GM23338 (cell line): Measurements from ENCODE around the gene ZBTB49. TPM values are rescaled to one million over a fixed set of nuclear protein-coding genes. Genes with fewer than 3 reads are reported as not detected.

Experiments used
- ATAC-seq: fragments of 200-7000 bp; cut with Tn5 transposase; 3 replicates; pipeline ENCODE4 v1.9.1; 2020
- DNase-seq: peaks from one replicate; pipeline ENCODE4 v3.0.0-alpha.2; 2015; ENCODE audit warnings: low spot score
- H2AFZ ChIP-seq: fragments of 200-600 bp; sonication (generic); 2 replicates; pipeline ENCODE4 v1.8.0; 2016; ENCODE audit warnings: antibody characterized with exemption, mild to moderate bottlenecking, moderate library complexity
- H3F3A ChIP-seq: fragments of 200-600 bp; sonication (generic); replicated peaks from 2 replicates; pipeline ENCODE4 v1.8.0; 2017; ENCODE audit warnings: antibody characterized with exemption, mixed run types, low read depth
- H3K27ac ChIP-seq: fragments of 200-600 bp; sonication (generic); 2 replicates; pipeline ENCODE4 v1.6.1; 2016; ENCODE audit warnings: low read depth
- H3K27me3 ChIP-seq: fragments of 200-600 bp; sonication (generic); 2 replicates; pipeline ENCODE4 v1.8.0; 2016; ENCODE audit warnings: mild to moderate bottlenecking, mixed run types, moderate library complexity; ENCODE audit not compliant: insufficient read depth
- H3K36me3 ChIP-seq: fragments of 200-600 bp; sonication (generic); 2 replicates; pipeline ENCODE4 v1.8.0; 2016; ENCODE audit warnings: mild to moderate bottlenecking; ENCODE audit not compliant: insufficient read depth
- H3K4me1 ChIP-seq: fragments of 200-600 bp; sonication (generic); 2 replicates; pipeline ENCODE4 v1.8.0; 2016; ENCODE audit warnings: mild to moderate bottlenecking, moderate library complexity; ENCODE audit not compliant: insufficient read depth
- H3K4me2 ChIP-seq: fragments of 200-600 bp; sonication (generic); 2 replicates; pipeline ENCODE4 v1.7.1; 2017; ENCODE audit warnings: mixed run types
- H3K4me3 ChIP-seq: fragments of 200-600 bp; sonication (generic); 2 replicates; pipeline ENCODE4 v1.6.1; 2016; ENCODE audit warnings: mixed run types
- H3K79me2 ChIP-seq: fragments of 200-600 bp; sonication (generic); replicated peaks from 2 replicates; pipeline ENCODE4 v1.8.0; 2017; ENCODE audit warnings: mild to moderate bottlenecking; ENCODE audit not compliant: insufficient read depth
- H3K9me2 ChIP-seq: fragments of 200-600 bp; sonication (generic); 2 replicates; pipeline ENCODE4 v1.8.0; 2017; ENCODE audit not compliant: insufficient read depth
- H4K20me1 ChIP-seq: fragments of 200-600 bp; sonication (generic); replicated peaks from 2 replicates; pipeline ENCODE4 v1.8.0; 2017; ENCODE audit warnings: mild to moderate bottlenecking; ENCODE audit not compliant: insufficient read depth
- H3K27ac Mint-ChIP-seq: 2 replicates; pipeline ENCODE4 v1.8.0; 2020; ENCODE audit warnings: inconsistent platforms, mild to moderate bottlenecking, moderate library complexity, mixed read lengths
- H3K27me3 Mint-ChIP-seq: 3 replicates; pipeline ENCODE4 v1.8.0; 2022; ENCODE audit warnings: low read depth, mild to moderate bottlenecking, moderate library complexity, mixed read lengths, inconsistent platforms; ENCODE audit not compliant: insufficient read depth, poor library complexity
- H3K36me3 Mint-ChIP-seq: 3 replicates; pipeline ENCODE4 v1.8.0; 2021; ENCODE audit warnings: low read depth, mild to moderate bottlenecking, inconsistent platforms, moderate library complexity, mixed read lengths
- H3K4me1 Mint-ChIP-seq: 3 replicates; pipeline ENCODE4 v1.8.0; 2020; ENCODE audit warnings: mild to moderate bottlenecking, inconsistent platforms, mixed read lengths
- H3K4me3 Mint-ChIP-seq: 3 replicates; pipeline ENCODE4 v1.8.0; 2021; ENCODE audit warnings: moderate library complexity, mild to moderate bottlenecking, inconsistent platforms, mixed read lengths
- H3K9me3 Mint-ChIP-seq: 3 replicates; pipeline ENCODE4 v1.8.0; 2020; ENCODE audit warnings: moderate library complexity, mild to moderate bottlenecking, inconsistent platforms, mixed read lengths
- CREB1 ChIP-seq: fragments of 250-450 bp; sonication (Bioruptor Pico); IDR thresholded peaks from 2 replicates; pipeline ENCODE4 v1.5.0; 2020; ENCODE audit warnings: low read depth, mild to moderate bottlenecking, moderate library complexity
- CTCF ChIP-seq, 2 experiments: fragments of 200-600 bp in 1 of 2; sonication (generic) in 1 of 2; conservative IDR thresholded peaks; 2 replicates each; pipeline versions ENCODE4 v1.5.1 to v1.6.1; 2016 to 2017; ENCODE audit warnings: antibody characterized with exemption in 2 of 2, low read depth in 2 of 2, mild to moderate bottlenecking in 2 of 2, moderate library complexity in 1 of 2
- ETS1 ChIP-seq: IDR thresholded peaks from 2 replicates; pipeline ENCODE4 v1.6.1; 2016; ENCODE audit warnings: antibody characterized with exemption
- EZH2 ChIP-seq: fragments of 200-600 bp; sonication (generic); IDR thresholded peaks from one replicate; pipeline ENCODE4 v1.8.0; 2017; ENCODE audit warnings: antibody characterized with exemption, mild to moderate bottlenecking, low read depth; ENCODE audit not compliant: unreplicated experiment
- NANOG ChIP-seq: IDR thresholded peaks from 2 replicates; pipeline ENCODE4 v1.6.1; 2016; ENCODE audit warnings: antibody characterized with exemption, borderline replicate concordance
- REST ChIP-seq: IDR thresholded peaks from one replicate; pipeline ENCODE4 v1.6.1; 2018; ENCODE audit warnings: antibody characterized with exemption; ENCODE audit not compliant: unreplicated experiment
- ZNF331 ChIP-seq: fragments of 250-450 bp; sonication (Bioruptor Pico); IDR thresholded peaks from 2 replicates; pipeline ENCODE4 v1.5.0; 2020; ENCODE audit warnings: low read depth, mild to moderate bottlenecking, moderate library complexity
- polyA plus RNA-seq: library from polyadenylated mRNA; unstranded; fragments of >200 nt; fragmentation: Nextera tagmentation; extraction: Ambion mirVana; gene quantifications from 2 replicates; pipeline ENCODE4 v1.2.1, GENCODE V29; 2016
- total RNA-seq: library from RNA; depleted of rRNA; stranded (reverse); fragments of >200 nt; shearing (Covaris generic); gene quantifications from 2 replicates; pipeline ENCODE4 v1.2.3, GENCODE V29; 2014

The ZBTB49 gene
- total and polyA plus RNA-seq, 2 experiments from 2014 or later: 4.1 to 6.0 TPM

- no peak for TF ChIP-seq CREB1 (CRISPR knock-in tag)
- TF ChIP-seq ZNF331 (CRISPR knock-in tag): no peak
- no peak for TF ChIP-seq REST
- TF ChIP-seq EZH2: no peak
- no peak for TF ChIP-seq CTCF (conservative IDR thresholded peaks at IDR 0.05; ENCODE audit: low read depth in 2 of 2)
Measured at GRCh38 chr4:4328206-4328605, 38.2 kb downstream of the ZBTB49 start (continued).

- Histone ChIP-seq H3K4me1 (0 out of 2 replicates have a peak, but pooled peaks cover 4% of the 10 kb centered on the region), H2AFZ (no peak overlapping the region), H3F3A (0 out of 2 replicates have a peak, but pooled peaks cover 3% of the 10 kb centered on the region), H3K79me2 (no peaks in the 10 kb centered on the region), H3K4me2 (no peak overlapping the region), H3K27ac (no peak overlapping the region), H3K27me3 (no peaks in the 10 kb centered on the region), H3K9me2 (no peaks in the 10 kb centered on the region), H4K20me1 (no peaks in the 10 kb centered on the region), H3K4me3 (no peak overlapping the region), H3K36me3 (no peaks in the 10 kb centered on the region)
- no peak for DNase-seq
- TF ChIP-seq EZH2 (no peak), CTCF (conservative IDR thresholded peaks at IDR 0.05; ENCODE audit: low read depth in 2 of 2) (no peak), ZNF331 (CRISPR knock-in tag) (no peak), CREB1 (CRISPR knock-in tag) (no peak), ETS1 (no peak), NANOG (no peak)
- ATAC-seq: no peak
- H3K9me3 Mint-ChIP-seq: no peaks in the 10 kb centered on the region; the same call in 2 of the 3 replicates
- no peak overlapping the region for H3K4me3 Mint-ChIP-seq
- peaks cover 5% of the 10 kb centered on the region for H3K27me3 Mint-ChIP-seq
- no peaks in the 10 kb centered on the region; the same call in 2 of the 3 replicates for H3K36me3 Mint-ChIP-seq
- no peak overlapping the region for H3K27ac Mint-ChIP-seq
- peaks cover 10% of the 10 kb centered on the region for H3K4me1 Mint-ChIP-seq
Measured at GRCh38 chr4:4328840-4329239, 38.8 kb downstream of the ZBTB49 start.
